Heart right ventricle (tissue), 16 donors: ENCODE data around the gene ANHX. TPM values are rescaled to one million over a fixed set of nuclear protein-coding genes. Genes with fewer than 3 reads are reported as not detected.

Experiments used
- ATAC-seq, 8 donors: fragments of 200-7000 bp; cut with Tn5 transposase; one replicate each; pipeline ENCODE4 v1.9.1; 2020; ENCODE audit warnings: mild to moderate bottlenecking in 8 of 8, moderate library complexity in 8 of 8, moderate number of reproducible peaks in 1 of 8
- DNase-seq, 2 donors: peaks; one replicate each; pipeline ENCODE4 v3.0.0-alpha.2; 2020
- H3K27ac ChIP-seq, 10 donors: fragments of 200-600 bp; sonication (generic) in 2 of 10; one replicate each; pipeline versions ENCODE4 v1.5.0 to v1.8.0; 2020 to 2022; ENCODE audit warnings: mild to moderate bottlenecking in 3 of 10
- H3K27me3 ChIP-seq, 7 donors: fragments of 200-600 bp; one replicate each; pipeline ENCODE4 v1.8.0; 2021 to 2022; ENCODE audit warnings: mild to moderate bottlenecking in 2 of 7
- H3K36me3 ChIP-seq, 9 donors: fragments of 200-600 bp; sonication (generic) in 1 of 9; one replicate each; pipeline versions ENCODE4 v1.5.0 to v1.8.0; 2020 to 2022; ENCODE audit warnings: mild to moderate bottlenecking in 2 of 9
- H3K4me1 ChIP-seq, 9 donors: fragments of 200-600 bp; sonication (generic) in 1 of 9; one replicate each; pipeline versions ENCODE4 v1.5.0 to v1.8.0; 2020 to 2022; ENCODE audit warnings: mild to moderate bottlenecking in 4 of 9
- H3K4me3 ChIP-seq, 10 donors: fragments of 200-600 bp; sonication (generic) in 2 of 10; one replicate each; pipeline versions ENCODE4 v1.5.0 to v1.8.0; 2020 to 2022; ENCODE audit warnings: mild to moderate bottlenecking in 7 of 10, moderate library complexity in 2 of 10
- H3K9me3 ChIP-seq, 11 donors: fragments of 200-600 bp in 10 of 11; sonication (generic) in 2 of 11; one replicate each; pipeline versions ENCODE4 v1.5.0 to v1.8.0; 2013 to 2022; ENCODE audit warnings: mild to moderate bottlenecking in 2 of 11, control low read depth in 1 of 11, moderate library complexity in 1 of 11
- CTCF ChIP-seq, 9 donors: fragments of 200-600 bp; sonication (generic) in 2 of 9; IDR thresholded peaks; one replicate each; pipeline versions ENCODE4 v1.5.0 to v1.8.0; 2021 to 2022; ENCODE audit warnings: antibody characterized with exemption in 9 of 9, mild to moderate bottlenecking in 5 of 9, moderate library complexity in 1 of 9
- WGBS, 2 donors: extraction: QIAGEN DNeasy Blood & Tissue Kit; methylation state at CpG; one replicate each; pipeline ENCODE4 v1.1.7; 2013; ENCODE audit warnings: inconsistent platforms in 1 of 2; 5-methylcytosine and 5-hydroxymethylcytosine counted together
- intact Hi-C, 10 donors: fragments of 100-400 bp; cut with DNase I; formaldehyde crosslinking; loops; one replicate each; pipeline versions ENCODE4 v1.11.1 to v1.14.2; 2022
- polyA plus RNA-seq, 2 donors: library from polyadenylated mRNA; stranded (reverse); fragments of 200-250 nt; gene quantifications; one replicate each; pipeline ENCODE4 v1.2.3, GENCODE V29; 2013
- total RNA-seq, 10 donors: library from RNA; stranded (reverse); fragmentation: NEBNext Ultra II Directional in 3 of 10; extraction: Animal tissue kit (Norgen Biotek cat#: 25700) in 3 of 10; gene quantifications; one replicate each; pipeline versions ENCODE4 v1.2.1 to v1.2.4, GENCODE V29; 2021 to 2023
- donor health status: Arrhythmogenic right ventricular cardiomyopathy.
- donor health status: ischemic (EF 13 %, LVEDD 7.1; RV severe dilation, severe dysfunction).
- donor health status: healthy with polysubstance abuse.
- donor health status: DM: no; HTN: yes; CAD: no.
- donor health status: DM: no; HTN: no; CAD: no.
- donor health status: ischemic (EF 25% LVEDD 6.9; RV normal size, moderate dysfunction).
- donor health status: ischemic (EF 25% LVEDD 5.7; RV mildly dilated, moderate dysfunction).
- donor health status: healthy.
- donor health status: DM: yes; HTN: yes; CAD: no.
- donor health status: Ischemic cardiomyopathy.
- donor health status: ischemic (EF 35%, LVEDD 5.7; RV mildly dilated, moderate dysfunction).
- donor health status: nonischemic (EF 11% LVEDD 7.7; RV severe dilation, severe dysfunction).
- donor health status: DM: yes; HTN: yes; CAD: no.
- donor health status: PGD.
- donor health status: ischemic (EF 29% LVEDD 5.4; RV normal size, mild dysfunction).
- donor health status: nonischemic (EF 23%, LVEDD 6.1; RV moderate dilation, normal function).

ANHX gene
- total and polyA plus RNA-seq, 12 donors, result not detected

DNA sequence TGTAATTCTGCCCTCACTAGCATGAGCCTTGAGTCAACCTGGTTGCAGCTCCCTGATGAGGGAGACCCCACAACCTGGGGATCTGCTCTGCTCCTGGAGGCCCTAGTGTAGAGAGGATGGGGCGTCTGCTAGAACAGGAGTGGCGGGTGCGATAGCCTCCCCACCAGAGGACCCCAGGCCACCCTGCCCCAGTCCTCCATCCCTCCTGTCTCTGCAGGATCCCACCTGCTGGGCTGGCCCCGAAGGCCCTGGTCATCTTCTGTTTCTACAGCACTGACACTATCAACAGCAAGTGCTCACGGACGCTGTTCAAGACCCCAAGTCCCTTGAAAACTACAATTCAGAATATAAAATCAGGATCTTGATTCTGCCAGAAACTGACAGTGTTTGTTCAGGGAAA lies 15.2 kb downstream of the ANHX start:
- TF ChIP-seq CTCF (IDR thresholded peaks at IDR 0.05), result no peak
- WGBS, 2 donors, result 82 to 90% methylated on average over 6 of the region's 6 CpGs
- no peak overlapping the region for H3K4me3 ChIP-seq
- H3K4me1 ChIP-seq, result no peaks in the 10 kb centered on the region
- peaks cover 0 to 97% (median 11%) of the 10 kb centered on the region in 11 donors for H3K9me3 ChIP-seq
- no peak overlapping the region for H3K27ac ChIP-seq
- DNase-seq, result no peak
- no peaks in the 10 kb centered on the region for H3K27me3 ChIP-seq
- no peak for ATAC-seq
- H3K36me3 ChIP-seq, result no peaks in the 10 kb centered on the region
- intact Hi-C loops, result no loop called here

GRCh38 chr12:133217219-133217618 lies 18.5 kb downstream of the ANHX start:
- Histone ChIP-seq H3K27ac (no peak overlapping the region), H3K4me3 (no peak overlapping the region), H3K27me3 (no peaks in the 10 kb centered on the region), H3K9me3 (peaks cover 0 to 100% (median 35%) of the 10 kb centered on the region in 11 donors), H3K36me3 (no peaks in the 10 kb centered on the region), H3K4me1 (no peaks in the 10 kb centered on the region)
- DNase-seq (no peak), ATAC-seq (no peak)
- no peak for TF ChIP-seq CTCF (IDR thresholded peaks at IDR 0.05)
- WGBS, 2 donors, result 75 to 83% methylated on average over 3 of the region's 3 CpGs
- intact Hi-C loops, result no loop called here

DNA sequence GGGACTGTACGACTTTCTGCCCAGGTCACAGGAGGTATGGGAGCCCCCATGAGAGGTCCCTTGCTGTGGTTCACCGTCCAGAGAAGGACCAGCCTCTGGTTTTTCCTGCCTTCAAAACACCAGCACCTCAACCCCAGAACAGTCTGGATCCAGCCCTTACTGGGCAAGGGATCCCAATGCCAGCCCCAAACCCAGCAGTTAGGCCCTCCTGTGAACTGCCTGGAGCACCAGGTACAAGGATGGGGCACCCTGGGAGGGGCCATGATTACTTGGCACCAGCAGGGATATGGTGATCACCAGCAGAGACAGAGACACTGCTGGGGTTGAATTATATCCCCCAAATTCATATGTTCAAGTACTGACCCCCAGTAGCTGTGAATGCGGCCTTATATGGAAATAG lies 20.0 kb downstream of the ANHX start:
- WGBS, 2 donors, result 81 to 82% methylated on average over 3 of the region's 3 CpGs
- no peak for DNase-seq
- no peak overlapping the region for H3K27ac ChIP-seq
- peaks cover 0 to 3% (median 0%) of the 10 kb centered on the region in 9 donors for H3K36me3 ChIP-seq
- no peak overlapping the region for H3K4me3 ChIP-seq
- intact Hi-C loops, result no loop called here
- peaks cover 4 to 100% (median 48%) of the 10 kb centered on the region in 11 donors for H3K9me3 ChIP-seq
- no peak for TF ChIP-seq CTCF (IDR thresholded peaks at IDR 0.05)
- H3K27me3 ChIP-seq, result no peaks in the 10 kb centered on the region
- ATAC-seq, result no peak
- H3K4me1 ChIP-seq, result no peaks in the 10 kb centered on the region

DNA sequence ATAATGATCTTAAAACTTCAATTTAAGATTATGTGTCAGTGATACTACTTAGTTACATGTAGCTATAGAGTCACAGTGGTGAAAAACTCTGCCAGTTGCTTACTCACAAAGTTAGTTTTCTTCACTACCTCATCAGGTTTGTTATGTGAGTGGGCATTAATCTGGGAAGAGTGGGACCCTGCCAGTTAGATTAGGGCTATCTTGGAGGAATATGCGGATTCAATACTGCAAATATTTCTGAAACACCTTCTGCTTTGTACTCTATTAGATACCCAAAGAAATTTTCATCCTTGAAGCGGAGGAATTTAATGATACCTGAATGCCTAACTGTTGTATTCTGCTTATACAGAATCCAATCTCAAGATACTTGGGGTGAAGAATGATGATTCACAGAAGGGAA lies 29.3 kb downstream of the ANHX start:
- Histone ChIP-seq H3K36me3 (peaks cover 4 to 81% (median 22%) of the 10 kb centered on the region in 9 donors), H3K27ac (no peak overlapping the region), H3K27me3 (no peaks in the 10 kb centered on the region), H3K4me3 (no peak overlapping the region), H3K4me1 (no peaks in the 10 kb centered on the region), H3K9me3 (peaks cover 27 to 100% (median 100%) of the 10 kb centered on the region in 11 donors)
- ATAC-seq (no peak), DNase-seq (no peak)
- intact Hi-C loops, result no loop called here
- no peak for TF ChIP-seq CTCF (IDR thresholded peaks at IDR 0.05)
- WGBS, 2 donors, result 93 to 96% methylated on average over 2 of the region's 2 CpGs
